Esophagus muscularis mucosa (tissue), 4 donors: ENCODE measurements around the gene SLC45A1. TPM values are rescaled to one million over a fixed set of nuclear protein-coding genes. Genes with fewer than 3 reads are reported as not detected.

Experiments used
- DNase-seq: peaks from one replicate; pipeline ENCODE4 v3.0.0-alpha.2; 2017; ENCODE audit errors: extremely low spot score
- H3K27ac ChIP-seq, 4 donors: fragments of 200-600 bp; sonication (generic); replicated peaks in 1 of 4; 1 replicate in 3 of 4; 2 replicates in 1 of 4; pipeline ENCODE4 v1.5.1; 2016 to 2019; ENCODE audit warnings: mild to moderate bottlenecking in 1 of 4
- H3K27me3 ChIP-seq, 4 donors: fragments of 200-600 bp; sonication (generic); one replicate each; pipeline versions ENCODE4 v1.5.1 to v1.6.0; 2016 to 2019
- H3K36me3 ChIP-seq, 4 donors: fragments of 200-600 bp; sonication (generic); one replicate each; pipeline ENCODE4 v1.5.1; 2016 to 2019
- H3K4me1 ChIP-seq, 4 donors: fragments of 200-600 bp; sonication (generic); one replicate each; pipeline ENCODE4 v1.5.1; 2016 to 2019
- H3K4me3 ChIP-seq, 4 donors: fragments of 200-600 bp; sonication (generic); 1 replicate in 2 of 4; 2 replicates in 2 of 4; pipeline ENCODE4 v1.5.1; 2016 to 2019; ENCODE audit warnings: mild to moderate bottlenecking in 4 of 4, moderate library complexity in 1 of 4
- H3K9me3 ChIP-seq, 4 donors: fragments of 200-600 bp; sonication (generic); 1 replicate in 3 of 4; 2 replicates in 1 of 4; pipeline ENCODE4 v1.5.1; 2016 to 2019
- EP300 ChIP-seq: sonication (generic); formaldehyde crosslinking; IDR thresholded peaks from one replicate; pipeline ENCODE4 v1.6.1; 2017; ENCODE audit warnings: antibody characterized with exemption
- POLR2A ChIP-seq: fragments of 450-650 bp; IDR thresholded peaks from one replicate; pipeline ENCODE4 v1.6.1; 2017; ENCODE audit warnings: antibody characterized with exemption, moderate library complexity, mild to moderate bottlenecking, low read depth
- POLR2AphosphoS5 ChIP-seq, 2 donors: sonication (generic); formaldehyde crosslinking; IDR thresholded peaks; one replicate each; pipeline ENCODE4 v1.6.1; 2017; ENCODE audit warnings: antibody characterized with exemption in 2 of 2
- WGBS: methylation state at CpG from one replicate; pipeline ENCODE4 v1.1.5; 2018; 5-methylcytosine and 5-hydroxymethylcytosine counted together
- intact Hi-C: fragments of 100-400 bp; cut with DNase I; formaldehyde crosslinking; loops from one replicate; pipeline ENCODE4 v1.15.1; 2023
- total RNA-seq, 4 donors: library from RNA; depleted of rRNA; stranded (reverse); fragments of >200 nt; gene quantifications; one replicate each; pipeline versions ENCODE4 v1.1.0 to v1.2.1, GENCODE V29; 2016
- TF ChIP-seq, protein P1 (sequence below), 3 experiments: fragments of 200-600 bp in 2 of 3; fragments of 450-650 bp in 1 of 3; sonication (generic) in 2 of 3; IDR thresholded peaks; one replicate each; pipeline ENCODE4 v1.5.1; 2017 to 2019; ENCODE audit warnings: antibody characterized with exemption in 3 of 3, mild to moderate bottlenecking in 2 of 3, moderate library complexity in 1 of 3

SLC45A1 gene
- total RNA-seq, 4 donors from 2014 or later, result 6.8 to 17.5 (median 10.7) TPM

DNA sequence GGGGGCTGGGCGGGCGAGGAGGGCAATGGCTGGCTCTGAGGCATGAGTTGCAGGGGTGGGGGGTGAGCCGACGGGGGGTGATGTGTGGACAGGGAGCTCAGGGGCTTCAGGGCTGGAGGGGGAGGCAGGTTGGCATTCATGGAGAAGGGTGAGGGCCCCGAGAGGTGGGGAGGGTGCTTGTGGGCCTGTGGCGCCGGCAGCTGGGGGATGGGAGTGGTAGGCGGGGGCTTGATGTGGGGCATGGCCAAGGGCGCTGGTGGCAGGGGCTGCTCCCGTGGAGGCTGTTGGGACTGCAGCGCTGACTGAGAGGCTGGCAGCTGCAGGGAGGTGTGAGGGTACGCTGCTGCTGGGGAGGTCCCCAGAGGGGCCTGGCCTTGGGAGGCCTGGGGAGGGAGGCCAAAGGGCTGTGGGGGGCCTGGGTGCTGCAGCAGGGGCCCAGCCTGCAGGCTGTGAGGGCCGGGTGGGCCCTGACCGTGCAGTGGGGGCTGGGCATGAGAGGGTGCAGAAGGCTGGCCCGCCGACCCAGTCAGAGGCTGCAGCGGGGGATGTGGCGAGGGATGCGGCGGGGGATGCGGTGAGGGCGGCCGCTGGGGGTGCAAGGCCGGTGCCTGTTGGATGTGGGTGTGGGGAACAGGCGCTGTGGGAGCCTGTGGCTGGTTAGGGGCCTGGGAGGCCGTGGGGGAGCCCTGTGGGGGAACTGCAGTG lies 42.7 kb downstream of the SLC45A1 start:
- H3K4me1 ChIP-seq, result peaks cover 57 to 93% (median 76%) of the 10 kb centered on the region in 4 donors
- DNase-seq, result no peak
- 86% methylated on average over 21 of the region's 26 CpGs for WGBS

DNA sequence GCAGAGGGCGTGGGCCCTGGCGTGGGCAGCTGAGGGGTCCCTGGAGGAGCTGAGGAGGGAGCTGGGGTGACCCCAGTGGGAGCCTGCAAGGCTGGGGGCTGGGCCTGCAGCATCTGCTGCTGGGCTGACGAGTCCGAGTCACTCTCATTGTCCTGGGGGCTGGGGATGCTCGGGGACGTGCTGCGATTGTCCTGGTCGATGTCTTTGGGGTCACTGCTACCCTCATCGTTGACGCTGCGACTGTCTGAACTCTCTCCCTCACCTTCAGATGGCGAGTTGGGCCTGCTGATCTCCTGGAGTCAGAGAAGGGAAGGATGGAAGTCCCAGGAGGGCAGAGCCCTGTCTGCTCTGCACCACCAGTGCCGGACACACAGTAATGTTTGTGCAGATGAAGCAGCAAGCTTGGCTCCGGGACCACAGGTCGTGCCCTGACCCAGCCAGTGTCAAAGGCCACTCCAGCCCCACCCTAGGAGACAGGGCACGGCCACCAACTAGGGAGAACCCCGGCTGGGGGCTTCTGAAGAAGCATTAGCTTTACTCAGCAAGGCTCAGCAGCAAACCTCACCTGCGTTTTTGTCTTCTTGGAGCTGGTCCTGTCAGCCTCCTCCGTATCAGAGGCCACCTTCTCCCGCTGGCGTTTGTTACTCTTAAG lies 43.4 kb downstream of the SLC45A1 start:
- intact Hi-C loops, result no loop called here
- Histone ChIP-seq H3K36me3 (peaks cover 64 to 100% (median 91%) of the 10 kb centered on the region in 4 donors), H3K9me3 (no peaks in the 10 kb centered on the region), H3K4me3 (no peak overlapping the region), H3K4me1 (peaks cover 57 to 93% (median 76%) of the 10 kb centered on the region in 4 donors), H3K27ac (peak overlapping the region; percentile 65 to 93 (median 80)), H3K27me3 (no peaks in the 10 kb centered on the region)
- DNase-seq, result no peak
- WGBS, result 87% methylated on average over 9 of the region's 21 CpGs
- TF ChIP-seq POLR2AphosphoS5 (IDR thresholded peaks at IDR 0.05) (no peak), POLR2A (no peak), EP300 (no peak)
- TF ChIP-seq, protein P1, sequence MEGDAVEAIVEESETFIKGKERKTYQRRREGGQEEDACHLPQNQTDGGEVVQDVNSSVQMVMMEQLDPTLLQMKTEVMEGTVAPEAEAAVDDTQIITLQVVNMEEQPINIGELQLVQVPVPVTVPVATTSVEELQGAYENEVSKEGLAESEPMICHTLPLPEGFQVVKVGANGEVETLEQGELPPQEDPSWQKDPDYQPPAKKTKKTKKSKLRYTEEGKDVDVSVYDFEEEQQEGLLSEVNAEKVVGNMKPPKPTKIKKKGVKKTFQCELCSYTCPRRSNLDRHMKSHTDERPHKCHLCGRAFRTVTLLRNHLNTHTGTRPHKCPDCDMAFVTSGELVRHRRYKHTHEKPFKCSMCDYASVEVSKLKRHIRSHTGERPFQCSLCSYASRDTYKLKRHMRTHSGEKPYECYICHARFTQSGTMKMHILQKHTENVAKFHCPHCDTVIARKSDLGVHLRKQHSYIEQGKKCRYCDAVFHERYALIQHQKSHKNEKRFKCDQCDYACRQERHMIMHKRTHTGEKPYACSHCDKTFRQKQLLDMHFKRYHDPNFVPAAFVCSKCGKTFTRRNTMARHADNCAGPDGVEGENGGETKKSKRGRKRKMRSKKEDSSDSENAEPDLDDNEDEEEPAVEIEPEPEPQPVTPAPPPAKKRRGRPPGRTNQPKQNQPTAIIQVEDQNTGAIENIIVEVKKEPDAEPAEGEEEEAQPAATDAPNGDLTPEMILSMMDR (IDR thresholded peaks at IDR 0.05), result no peak

More for the DNA sequence above, 42.7 kb downstream of the SLC45A1 start:
- intact Hi-C loops, result no loop called here
- H3K27me3 ChIP-seq, result no peaks in the 10 kb centered on the region
- TF ChIP-seq POLR2A (no peak), POLR2AphosphoS5 (IDR thresholded peaks at IDR 0.05) (peak in 1 of 2 donors; percentile 21)
- no peaks in the 10 kb centered on the region for H3K9me3 ChIP-seq
- H3K27ac ChIP-seq, result peak overlapping the region; percentile 52 to 93 (median 68)
- peaks cover 70 to 100% (median 91%) of the 10 kb centered on the region in 4 donors for H3K36me3 ChIP-seq
- no peak overlapping the region for H3K4me3 ChIP-seq

DNA sequence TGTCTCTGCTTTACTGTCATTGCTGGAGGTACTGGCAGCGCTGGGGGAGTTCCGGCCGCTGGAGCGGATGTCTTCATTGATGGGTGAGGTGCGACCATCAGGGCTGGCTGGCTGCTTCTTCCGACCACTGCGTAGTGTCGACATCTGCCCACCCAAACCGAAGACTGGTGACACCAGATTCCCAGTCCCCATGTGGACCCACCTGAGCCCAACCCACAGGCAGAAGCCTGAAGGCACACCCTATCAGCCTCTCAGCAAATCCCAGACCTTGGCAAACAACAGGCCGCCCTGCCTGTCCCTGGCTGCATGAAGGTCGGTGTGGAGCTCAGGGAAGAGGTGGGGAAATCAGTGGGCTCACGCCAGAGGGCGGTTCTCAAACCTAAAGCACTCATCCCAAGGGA lies 44.8 kb downstream of the SLC45A1 start:
- intact Hi-C loops, result no loop called here
- WGBS, result 91% methylated on average over 13 of the region's 13 CpGs
- peak overlapping the region; percentile 91 to 95 (median 93) for H3K27ac ChIP-seq
- peaks cover 59 to 93% (median 76%) of the 10 kb centered on the region in 4 donors for H3K4me1 ChIP-seq
- H3K27me3 ChIP-seq, result no peaks in the 10 kb centered on the region
- peaks cover 50 to 88% (median 78%) of the 10 kb centered on the region in 4 donors for H3K36me3 ChIP-seq
- no peak for DNase-seq
- H3K4me3 ChIP-seq, result no peak overlapping the region
- TF ChIP-seq, protein P1 (IDR thresholded peaks at IDR 0.05), result no peak
- TF ChIP-seq POLR2AphosphoS5 (IDR thresholded peaks at IDR 0.05), result peak in 1 of 2 donors; percentile 20
- no peaks in the 10 kb centered on the region for H3K9me3 ChIP-seq

DNA sequence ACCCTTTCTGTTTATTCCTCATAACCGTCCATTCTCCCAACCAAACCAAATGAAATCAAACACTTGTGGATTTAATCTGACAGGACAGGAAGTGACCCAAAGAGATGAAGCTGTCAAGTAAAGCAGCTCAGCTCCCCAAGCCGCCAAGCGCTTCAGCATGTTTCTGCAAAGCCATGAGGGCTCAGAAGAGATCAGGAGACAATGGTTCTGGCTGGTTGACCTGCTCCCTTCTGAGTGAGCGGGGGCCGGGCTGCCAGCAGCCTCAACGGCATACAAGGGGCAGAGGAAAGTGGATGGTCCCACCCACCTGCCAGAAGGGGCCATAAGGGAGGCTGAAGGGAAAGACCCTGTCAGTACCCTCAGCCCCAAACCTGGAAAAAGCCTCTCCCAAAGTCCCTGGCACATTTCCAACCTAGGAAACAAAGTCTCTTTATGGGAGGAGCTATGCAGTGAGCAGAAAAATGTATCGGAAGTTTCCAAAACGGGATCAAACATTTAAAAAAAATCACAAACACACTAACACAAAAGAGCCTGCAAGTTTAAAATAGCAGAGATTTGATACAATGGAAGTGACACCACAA lies 45.4 kb downstream of the SLC45A1 start:
- Histone ChIP-seq H3K4me1 (peaks cover 59 to 93% (median 76%) of the 10 kb centered on the region in 4 donors), H3K9me3 (no peaks in the 10 kb centered on the region), H3K27ac (peak overlapping the region; percentile 91 to 95 (median 93)), H3K36me3 (peaks cover 44 to 82% (median 73%) of the 10 kb centered on the region in 4 donors), H3K27me3 (no peaks in the 10 kb centered on the region), H3K4me3 (peak overlapping the region in 1 of 4 donors; percentile 16)
- 46% methylated on average over 8 of the region's 8 CpGs for WGBS
- TF ChIP-seq EP300 (no peak), POLR2A (no peak), POLR2AphosphoS5 (IDR thresholded peaks at IDR 0.05) (peak in 1 of 2 donors; percentile 2)
- TF ChIP-seq, protein P1 (IDR thresholded peaks at IDR 0.05), result no peak
- intact Hi-C loops, result no loop called here
- DNase-seq, result no peak

DNA sequence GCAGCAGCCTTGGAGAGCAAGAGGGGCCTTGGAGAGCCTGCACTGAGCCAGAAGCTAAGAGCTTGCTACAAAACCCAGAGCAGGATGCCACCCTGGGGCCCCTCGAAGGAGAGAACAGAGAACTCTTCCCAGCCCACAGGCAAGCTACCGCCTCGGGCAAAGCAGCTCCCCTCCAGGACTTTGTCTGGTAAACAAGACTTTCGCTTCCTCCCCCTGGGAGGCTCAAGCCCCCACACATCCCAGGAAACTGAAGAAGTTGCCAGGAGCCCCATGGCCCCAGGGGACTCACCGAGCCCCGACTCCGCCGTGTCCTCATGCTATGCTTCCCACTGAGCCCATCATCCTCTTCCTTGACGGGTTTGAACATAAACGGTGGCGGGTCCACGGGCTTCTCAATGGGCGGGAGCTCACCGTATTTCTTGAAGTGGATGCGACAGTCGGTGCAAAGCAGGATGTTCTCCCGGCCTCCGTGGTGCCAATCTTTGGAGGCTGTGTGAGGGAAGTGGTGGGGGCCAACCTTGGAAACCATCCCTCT lies 45.9 kb downstream of the SLC45A1 start:
- no peak for TF ChIP-seq POLR2AphosphoS5 (IDR thresholded peaks at IDR 0.05)
- TF ChIP-seq, protein P1 (IDR thresholded peaks at IDR 0.05), result no peak
- TF ChIP-seq POLR2A, result no peak
- no peak for TF ChIP-seq EP300
- DNase-seq, result no peak
- Histone ChIP-seq H3K4me1 (peaks cover 62 to 93% (median 78%) of the 10 kb centered on the region in 4 donors), H3K27ac (peak overlapping the region; percentile 91 to 95 (median 93)), H3K9me3 (no peaks in the 10 kb centered on the region), H3K27me3 (no peaks in the 10 kb centered on the region), H3K36me3 (peaks cover 39 to 76% (median 67%) of the 10 kb centered on the region in 4 donors), H3K4me3 (peak overlapping the region in 3 of 4 donors; percentile 10 to 16 (median 14))
- intact Hi-C loops, result no loop called here
- WGBS, result 75% methylated on average over 4 of the region's 18 CpGs
